Limb (tissue), 2 donors: Measurements from ENCODE around the gene C6orf52.
"Not testable (repeated sequence)": the region's sequence is repeated elsewhere in the genome, so short reads cannot be mapped to it uniquely, and the experiment has no call there.

ENCODE experiments used
- DNase-seq, 2 donors: peaks; one replicate each; pipeline ENCODE4 v3.0.0-alpha.2; 2016; ENCODE audit errors: extremely low spot score in 2 of 2

The C6orf52 gene

GRCh38 chr6:10696655-10697054 lies 2.2 kb upstream of the C6orf52 start:
- no peak for DNase-seq

DNA sequence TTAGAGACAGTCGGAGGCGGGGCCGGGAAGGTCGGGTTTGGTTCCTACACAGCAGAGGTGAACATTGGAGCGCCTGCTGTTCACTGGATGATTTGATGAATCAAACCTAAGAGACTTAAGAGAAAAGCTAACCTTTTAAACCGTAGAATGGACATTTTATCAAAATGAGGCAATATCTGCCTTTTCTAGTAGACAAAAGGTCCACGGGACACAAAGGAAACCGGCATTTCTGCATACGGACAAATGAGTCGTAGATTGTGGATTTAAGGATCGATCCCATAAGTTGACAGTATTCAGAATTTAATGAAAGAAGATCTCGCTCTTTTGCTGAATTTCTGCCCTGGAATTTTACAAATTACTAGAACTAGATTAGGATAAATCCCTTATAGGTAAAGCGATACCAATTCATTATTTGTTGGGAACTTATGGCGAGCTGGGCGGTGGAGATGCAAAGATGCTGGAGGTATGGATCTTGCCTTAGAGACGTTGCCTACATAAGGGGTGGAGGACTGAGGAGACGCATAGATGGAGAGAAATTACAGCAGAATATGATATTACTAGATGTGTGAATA lies 756 bp upstream of the C6orf52 start:
- DNase-seq: no peak

- DNase-seq: no peak
Observed at GRCh38 chr6:10692965-10693538, 1.4 kb downstream of the C6orf52 start.

- DNase-seq: no peak
Observed at GRCh38 chr6:10690651-10691445, 3.6 kb downstream of the C6orf52 start.

- DNase-seq: no peak
Observed at GRCh38 chr6:10687582-10687981, 6.8 kb downstream of the C6orf52 start.

- DNase-seq: no peak
Observed at GRCh38 chr6:10686901-10687300, 7.5 kb downstream of the C6orf52 start.

DNA sequence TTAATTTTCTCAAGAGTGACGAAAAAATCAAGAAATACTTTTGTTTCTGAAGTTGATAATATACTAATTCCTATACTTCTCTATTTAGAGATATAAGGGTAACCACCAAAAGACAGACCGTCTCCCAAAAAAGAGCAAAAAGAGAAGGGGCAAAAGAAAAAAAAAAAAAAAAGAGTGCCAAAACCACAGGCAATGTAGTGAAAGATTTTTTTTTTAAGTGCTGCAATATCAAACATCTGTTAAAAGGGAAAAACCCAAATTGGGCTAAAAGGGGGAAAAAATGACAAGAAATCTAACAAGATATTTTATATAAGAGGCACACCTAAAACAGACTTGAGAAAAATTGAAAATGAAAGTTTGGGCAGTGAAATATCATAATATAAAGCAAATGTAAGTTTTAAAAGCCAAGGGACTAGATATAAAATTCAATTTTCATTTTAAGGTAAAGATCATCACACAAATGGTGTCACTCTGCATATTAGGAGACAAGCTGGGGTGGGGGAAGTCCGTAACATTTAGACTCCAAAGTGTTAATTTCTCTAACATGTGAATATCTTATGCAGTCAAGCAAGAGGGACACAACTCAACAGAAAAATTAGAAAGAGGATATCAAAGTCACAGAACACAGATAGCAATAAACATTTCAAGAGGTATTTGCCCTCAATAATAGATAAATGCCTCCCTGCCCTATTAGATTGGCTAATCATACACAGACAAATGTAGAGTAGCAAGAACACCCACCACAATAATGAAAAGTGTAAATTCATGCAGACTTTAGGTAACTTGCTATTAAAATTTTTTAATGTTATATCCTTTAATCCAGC lies 9.1 kb downstream of the C6orf52 start:
- DNase-seq: no peak

- DNase-seq: no peak
Observed at GRCh38 chr6:10684618-10685017, 9.8 kb downstream of the C6orf52 start.

- DNase-seq: no peak
Observed at GRCh38 chr6:10682355-10682988, 11.9 kb downstream of the C6orf52 start.

DNA sequence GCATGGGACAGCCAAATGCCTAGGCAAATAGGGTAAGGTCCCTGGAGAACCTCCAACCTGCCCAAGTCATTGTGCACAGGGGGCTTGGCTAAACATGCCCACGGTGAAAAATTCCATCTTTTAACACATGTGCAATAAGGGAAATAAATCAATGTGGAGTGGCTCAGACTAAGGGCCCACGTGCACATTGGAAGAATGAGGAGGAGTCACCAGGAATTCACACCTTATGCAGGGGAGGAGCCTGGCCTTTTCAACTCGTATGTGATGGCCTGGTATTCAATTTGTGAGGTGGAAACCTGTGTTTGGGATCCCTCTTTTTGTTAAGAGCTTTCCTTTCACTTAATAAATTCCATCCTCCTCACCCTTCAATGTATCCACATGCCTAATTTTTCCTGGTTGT lies 12.6 kb downstream of the C6orf52 start:
- no peak for DNase-seq

- no peak for DNase-seq
Observed at GRCh38 chr6:10678456-10678855, 16.0 kb downstream of the C6orf52 start.

GRCh38 chr6:10676403-10676802 lies 18.0 kb downstream of the C6orf52 start:
- DNase-seq: no peak

DNA sequence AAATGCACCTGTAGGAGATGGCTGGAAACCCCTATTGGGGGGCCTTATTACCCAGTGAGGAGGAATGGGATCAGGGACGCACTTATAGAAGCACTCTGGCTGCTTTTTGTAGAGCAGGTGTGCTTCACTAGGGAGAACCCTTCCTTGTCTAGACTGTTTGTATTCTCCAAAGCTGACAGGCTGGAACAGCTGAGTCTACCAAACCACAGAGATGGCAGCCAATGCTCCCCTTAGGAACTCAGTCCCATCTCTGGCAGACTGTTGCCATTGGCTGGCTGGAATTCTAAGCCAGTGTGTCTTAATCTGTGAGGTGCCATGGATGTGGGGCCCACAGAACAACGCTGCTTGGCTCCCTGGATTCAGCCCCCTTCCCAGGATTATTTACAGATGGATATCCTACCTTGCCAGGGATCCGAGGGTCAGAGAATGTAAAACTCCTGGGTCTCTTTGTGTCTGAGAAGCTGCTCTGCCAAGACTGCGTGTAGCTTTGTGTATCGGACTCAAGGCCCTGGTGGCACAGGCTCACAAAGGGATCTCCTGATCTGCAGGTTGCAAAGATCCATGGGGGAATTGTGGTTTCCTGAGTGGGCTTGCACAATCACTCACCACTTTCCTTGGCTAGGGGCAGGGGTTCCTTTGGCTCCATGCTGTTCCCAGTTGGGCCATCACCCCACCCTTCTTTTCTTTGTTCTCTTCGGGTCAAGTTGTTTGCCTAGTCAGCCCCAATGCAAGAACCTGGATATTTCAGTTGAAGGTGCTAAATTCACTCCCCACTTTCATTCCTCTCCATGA lies 26.1 kb downstream of the C6orf52 start:
- DNase-seq: no peak

- not testable (repeated sequence) for DNase-seq
Observed at GRCh38 chr6:10665595-10665994, 28.8 kb downstream of the C6orf52 start.

GRCh38 chr6:10662742-10663141 lies 31.7 kb downstream of the C6orf52 start:
- no peak for DNase-seq

- no peak for DNase-seq
Observed at GRCh38 chr6:10662207-10662606, 32.2 kb downstream of the C6orf52 start.

GRCh38 chr6:10660431-10661191 lies 33.8 kb downstream of the C6orf52 start:
- DNase-seq: not testable (repeated sequence)

- DNase-seq: peak in 1 of 2 donors; percentile 30
Observed at GRCh38 chr6:10659699-10660348, 34.6 kb downstream of the C6orf52 start.

DNA sequence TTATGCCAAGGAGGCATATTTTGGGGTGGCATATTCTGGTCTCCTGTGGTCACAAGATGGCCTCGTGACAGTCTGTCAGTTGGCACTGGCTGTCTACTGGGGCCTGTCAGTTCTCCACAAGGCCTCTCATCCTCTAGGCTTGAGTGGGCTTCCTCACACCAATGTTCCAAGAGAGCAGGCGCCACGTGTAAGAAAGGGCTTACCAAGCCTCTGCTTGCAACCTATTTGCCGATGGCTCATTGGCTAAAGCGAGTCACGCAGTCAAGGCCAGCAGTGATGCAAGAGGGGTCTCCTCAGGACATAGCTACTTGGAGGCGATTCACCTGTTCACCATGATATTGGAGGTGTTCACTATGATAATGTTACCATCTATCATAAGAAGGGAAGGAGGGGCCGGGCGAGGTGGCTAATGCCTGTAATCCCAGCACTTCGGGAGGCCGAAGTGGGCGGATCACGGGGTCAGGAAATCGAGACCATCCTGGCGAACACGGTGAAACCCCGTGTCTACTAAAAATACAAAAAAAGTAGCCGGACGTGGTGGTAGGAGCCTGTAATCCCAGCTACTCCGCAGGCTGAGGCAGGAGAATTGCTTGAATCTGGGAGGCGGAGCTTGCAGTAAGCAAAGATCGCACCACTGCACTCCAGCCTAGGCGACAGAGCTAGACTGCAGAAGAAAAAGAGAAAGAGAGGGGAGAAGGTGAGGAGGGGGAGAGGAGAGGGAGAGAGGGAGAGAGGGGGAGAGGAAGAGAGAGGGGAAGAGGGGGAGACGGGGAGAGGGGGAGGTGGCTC lies 35.3 kb downstream of the C6orf52 start:
- DNase-seq: no peak
